Measurements from ENCODE around the gene BMP8B.

BMP8B gene

DNA sequence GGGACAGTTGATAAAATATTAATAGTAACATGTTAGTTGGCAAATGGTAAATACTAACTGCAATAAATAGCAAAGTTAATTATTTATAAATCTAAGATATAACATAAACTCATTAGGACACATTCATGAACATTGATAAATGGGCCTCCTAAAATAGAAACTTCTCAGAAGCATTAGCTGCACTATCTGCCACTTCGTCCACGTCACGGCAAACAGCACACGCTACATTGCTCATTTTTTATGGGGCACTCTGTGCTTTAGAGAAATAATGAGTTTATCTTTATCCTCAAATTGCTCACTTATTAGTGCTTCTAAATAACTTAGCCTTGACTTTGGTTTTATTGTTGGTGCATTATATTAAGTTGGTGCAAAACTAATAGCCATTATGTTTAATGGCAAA, 81.2 kb downstream of the BMP8B start:
- Histone ChIP-seq H3K4me3 (ENCODE audit: low read depth in 1 of 2, low read length in 2 of 2) (no peak overlapping the region), H3K27ac (ENCODE audit: low read depth, low read length) (no peak overlapping the region), H3K4me1 (ENCODE audit: control insufficient read depth in 1 of 2, insufficient read depth in 2 of 2, low read length in 2 of 2) (peaks cover 0 to 6% of the 10 kb centered on the region in 2 donors), H3K9ac (ENCODE audit: low read depth in 1 of 2, low read length in 2 of 2) (no peak overlapping the region), H3K36me3 (ENCODE audit: control insufficient read depth in 1 of 2, insufficient read depth in 2 of 2, low read length in 2 of 2) (no peaks in the 10 kb centered on the region), H3K27me3 (ENCODE audit: control insufficient read depth in 1 of 2, insufficient read depth in 2 of 2, low read length in 2 of 2) (no peaks in the 10 kb centered on the region), H3K9me3 (ENCODE audit: control insufficient read depth in 1 of 2, low read length in 2 of 2) (no peaks in the 10 kb centered on the region)
